Measurements from ENCODE around the gene SPDL1.
A peak's percentile ranks its signal among the peaks of the same experiment; 100 is the strongest.
"Not testable (repeated sequence)": the region's sequence is repeated elsewhere in the genome, so short reads cannot be mapped to it uniquely, and the experiment has no call there.

The SPDL1 gene

DNA sequence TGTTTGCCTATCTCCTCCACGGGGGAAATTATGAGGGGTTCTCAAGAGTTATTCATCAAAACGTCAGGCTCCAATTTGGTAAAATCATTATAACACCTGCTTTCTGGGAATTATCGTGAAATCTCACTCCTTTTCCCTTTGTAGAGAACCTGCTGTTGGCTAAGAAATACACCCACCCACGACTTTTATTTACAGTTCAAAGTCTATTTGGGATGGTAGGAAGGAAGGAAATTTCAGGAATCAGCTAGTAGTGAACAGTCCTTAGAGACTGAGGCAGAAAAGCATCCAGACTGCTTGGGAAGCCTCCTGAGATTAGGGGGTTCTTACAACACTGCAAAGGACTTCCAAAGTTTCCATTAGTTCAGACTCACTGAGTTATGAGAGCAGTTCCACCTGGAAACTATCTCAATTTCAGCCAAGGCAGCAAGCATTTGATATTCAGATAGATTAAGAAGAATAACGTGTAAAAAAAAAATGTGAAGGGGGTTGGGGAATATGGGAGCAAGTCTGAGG is 9.4 kb upstream of the SPDL1 start:
- no peak for DNase-seq (ENCODE audit: low spot score)

DNA sequence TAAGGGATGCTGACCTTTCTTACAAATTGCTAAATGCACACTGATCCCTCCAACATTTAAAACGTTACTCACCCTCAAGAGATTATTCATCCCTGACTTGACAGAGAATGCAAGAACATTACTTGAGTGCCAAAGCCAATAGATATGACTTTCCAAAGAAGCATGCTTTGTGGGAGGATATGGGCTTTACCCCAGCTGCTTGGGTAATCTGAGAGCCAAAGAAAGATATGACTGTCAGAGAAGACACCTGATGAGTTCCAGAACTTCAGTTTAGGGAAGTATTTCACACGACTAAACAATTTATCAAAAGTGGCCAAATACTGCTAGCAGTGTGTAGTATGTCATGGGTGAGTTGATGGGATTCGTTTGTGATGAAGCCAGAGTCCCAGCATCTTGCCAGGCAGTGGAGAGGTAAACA is 7.4 kb upstream of the SPDL1 start:
- DNase-seq (ENCODE audit: low spot score): no peak

DNA sequence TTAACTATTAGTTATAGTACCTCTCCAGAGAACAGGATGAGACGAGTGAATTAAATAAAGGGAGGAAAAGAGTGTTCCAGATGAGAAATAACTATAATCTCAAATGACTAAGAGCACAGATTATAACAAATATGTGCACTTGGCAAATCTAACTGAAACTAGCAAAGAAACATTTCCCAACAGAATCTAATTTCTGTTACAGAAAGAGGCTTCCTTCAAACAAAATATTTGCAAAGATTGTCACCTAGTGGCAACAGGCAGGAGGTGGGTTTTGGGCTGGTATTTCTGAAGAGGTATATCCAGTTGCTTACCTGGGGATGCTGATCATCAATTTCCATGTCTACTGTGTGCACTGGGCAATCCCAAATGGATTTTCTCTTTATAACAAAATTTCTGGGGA is 5.6 kb upstream of the SPDL1 start:
- no peak for DNase-seq (ENCODE audit: low spot score)

DNA sequence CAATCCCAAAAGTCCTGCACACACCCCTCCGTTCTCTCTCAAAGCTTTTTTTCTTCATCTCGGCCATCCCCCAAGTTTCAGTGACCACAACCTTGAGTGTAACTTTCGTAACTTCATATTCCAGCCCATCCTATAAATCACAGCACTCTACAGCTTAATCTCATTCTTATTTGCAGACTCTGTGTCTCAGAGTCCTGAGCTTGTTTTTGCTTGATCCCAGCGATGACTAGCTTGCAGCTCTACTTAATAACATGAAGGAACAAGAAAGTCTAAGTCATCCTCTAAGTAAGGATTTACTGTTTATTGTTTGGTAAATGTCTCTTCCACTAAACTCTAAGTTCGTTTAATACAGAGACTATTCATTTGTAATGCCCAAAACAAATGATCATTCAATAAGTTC is 2.6 kb upstream of the SPDL1 start:
- no peak for DNase-seq (ENCODE audit: low spot score)

- DNase-seq (ENCODE audit: low spot score): peak; percentile 74
Measured at GRCh38 chr5:169581580-169582227, 1.9 kb upstream of the SPDL1 start.

DNA sequence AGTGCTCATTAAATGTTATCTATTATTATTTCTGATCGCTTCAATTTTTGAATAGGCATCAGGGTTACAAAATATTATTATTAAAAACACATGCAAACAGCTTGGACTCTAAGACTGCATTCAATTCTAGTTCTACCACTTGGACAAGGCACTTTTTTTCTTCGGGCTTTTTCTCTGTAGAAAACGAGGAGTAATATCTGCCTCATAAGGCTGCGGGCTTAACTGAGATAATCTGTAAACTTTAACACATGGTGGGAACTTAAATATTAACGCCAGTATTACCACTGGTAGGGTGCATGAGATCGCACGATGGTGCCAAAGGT is 511 bp upstream of the SPDL1 start:
- no peak for DNase-seq (ENCODE audit: low spot score)

- no peak for DNase-seq (ENCODE audit: low spot score)
Measured at GRCh38 chr5:169584998-169585451, 1.5 kb downstream of the SPDL1 start.

GRCh38 chr5:169590602-169591001 is 7.0 kb downstream of the SPDL1 start:
- no peak for DNase-seq (ENCODE audit: low spot score)

DNA sequence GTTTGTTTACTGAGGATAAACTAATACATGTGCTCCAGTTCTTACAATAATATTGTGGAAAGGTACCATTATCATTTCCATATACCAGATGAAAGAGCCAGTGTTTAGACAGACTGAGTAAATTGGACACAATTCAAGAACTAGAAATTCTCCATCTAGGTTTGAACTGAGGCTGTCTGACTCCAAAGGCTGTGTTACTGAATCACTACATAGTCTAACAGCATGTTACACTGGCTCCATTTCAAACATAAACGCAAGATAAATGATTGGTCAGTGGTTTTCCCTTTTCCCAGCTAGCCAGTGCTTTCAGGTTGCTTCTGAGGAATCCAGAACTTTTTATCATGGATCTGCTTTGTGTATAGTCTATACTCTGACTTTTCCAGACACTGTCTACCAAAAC is 8.1 kb downstream of the SPDL1 start:
- DNase-seq (ENCODE audit: low spot score): no peak

DNA sequence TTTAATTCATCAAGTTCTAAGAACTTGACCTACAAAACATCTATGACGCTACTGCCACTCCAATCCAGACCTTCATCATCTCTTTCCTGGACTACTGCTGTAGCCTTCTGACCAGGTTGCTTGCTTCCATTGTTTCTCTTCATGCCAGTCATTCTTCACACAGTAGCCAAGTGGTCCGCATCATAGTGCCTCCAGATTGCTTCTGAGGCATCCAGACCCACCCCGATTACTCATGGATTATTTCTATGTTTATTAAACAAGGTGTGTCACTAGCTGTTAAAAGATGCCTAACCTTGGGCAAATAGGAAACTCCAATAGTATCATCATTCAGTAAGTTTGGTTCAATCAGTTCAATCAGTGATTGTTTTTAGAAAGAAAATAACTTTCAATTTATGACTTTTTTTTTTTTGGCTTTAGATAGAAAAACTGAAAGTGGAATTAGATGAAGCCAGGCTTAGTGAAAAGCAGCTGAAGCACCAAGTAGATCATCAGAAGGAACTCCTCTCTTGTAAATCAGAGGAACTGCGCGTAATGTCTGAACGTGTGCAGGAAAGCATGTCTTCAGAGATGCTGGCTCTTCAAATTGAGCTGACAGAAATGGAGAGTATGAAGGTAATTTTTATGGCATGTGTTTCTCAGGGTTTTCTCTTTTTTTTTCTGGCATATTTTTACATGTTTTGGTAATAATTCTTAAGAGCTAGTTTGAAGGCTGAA is 9.5 kb downstream of the SPDL1 start:
- DNase-seq (ENCODE audit: low spot score): no peak

GRCh38 chr5:169595172-169595820 is 11.7 kb downstream of the SPDL1 start:
- no peak for DNase-seq (ENCODE audit: low spot score)

- no peak for DNase-seq (ENCODE audit: low spot score)
Measured at GRCh38 chr5:169599451-169599850, 15.9 kb downstream of the SPDL1 start.

DNA sequence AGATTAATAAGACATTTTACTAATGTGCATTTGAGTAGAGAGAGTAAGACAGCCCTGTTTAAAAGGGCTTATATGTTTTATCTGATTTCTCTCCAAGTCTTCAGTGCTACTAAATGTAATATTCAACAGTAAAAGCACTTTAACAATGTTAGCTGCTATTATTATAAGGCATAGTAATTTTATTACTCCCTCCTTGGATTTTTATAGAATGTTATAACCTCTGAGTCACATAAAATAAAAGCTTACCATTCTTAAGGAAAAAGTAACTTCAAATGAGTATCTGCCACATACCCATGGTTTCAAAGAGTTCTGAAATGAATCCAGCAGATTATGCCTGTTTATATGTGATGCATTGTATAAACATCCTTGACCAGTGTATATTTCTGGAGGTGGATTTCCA is 19.0 kb downstream of the SPDL1 start:
- DNase-seq (ENCODE audit: low spot score): no peak

DNA sequence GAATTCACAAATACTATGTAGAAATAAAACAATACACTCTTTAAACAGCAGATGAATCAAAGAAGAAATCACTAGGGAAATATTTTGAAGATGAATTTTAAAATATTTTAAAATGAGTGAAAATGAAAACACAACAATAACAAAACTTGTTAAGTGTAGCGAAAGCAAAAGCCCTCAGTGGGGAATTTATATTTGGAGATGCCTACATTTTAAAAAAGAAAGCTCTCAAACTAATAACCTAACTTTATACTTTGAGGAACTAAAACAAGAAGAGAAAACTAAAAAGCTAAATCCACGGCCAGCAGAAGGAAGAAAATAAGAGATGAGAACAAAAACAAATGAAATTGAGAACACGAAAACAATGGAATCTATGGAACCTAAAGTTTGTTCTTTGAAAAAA is 22.7 kb downstream of the SPDL1 start:
- no peak for DNase-seq (ENCODE audit: low spot score)

- no peak for DNase-seq (ENCODE audit: low spot score)
Measured at GRCh38 chr5:169607882-169608281, 24.3 kb downstream of the SPDL1 start.

- DNase-seq (ENCODE audit: low spot score): no peak
Measured at GRCh38 chr5:169609716-169610115, 26.1 kb downstream of the SPDL1 start.

DNA sequence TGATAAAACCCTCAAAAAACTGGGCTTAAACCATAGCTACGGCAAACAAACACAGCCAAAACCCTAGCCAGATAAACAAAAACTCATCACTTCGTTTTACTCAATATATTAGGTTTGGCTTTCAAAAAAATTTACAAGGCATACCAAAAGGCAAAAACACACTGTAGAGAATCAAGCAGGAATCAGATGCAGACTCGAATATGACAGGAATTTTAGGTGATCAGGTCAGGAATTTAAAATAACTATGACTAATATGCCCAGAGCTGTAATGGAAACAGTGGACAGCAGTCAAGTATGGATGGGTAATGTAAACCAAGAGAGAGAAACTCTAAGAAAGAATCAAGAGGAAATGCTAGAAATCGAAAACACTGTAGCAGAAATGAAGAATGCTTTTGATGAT is 27.0 kb downstream of the SPDL1 start:
- no peak for DNase-seq (ENCODE audit: low spot score)

DNA sequence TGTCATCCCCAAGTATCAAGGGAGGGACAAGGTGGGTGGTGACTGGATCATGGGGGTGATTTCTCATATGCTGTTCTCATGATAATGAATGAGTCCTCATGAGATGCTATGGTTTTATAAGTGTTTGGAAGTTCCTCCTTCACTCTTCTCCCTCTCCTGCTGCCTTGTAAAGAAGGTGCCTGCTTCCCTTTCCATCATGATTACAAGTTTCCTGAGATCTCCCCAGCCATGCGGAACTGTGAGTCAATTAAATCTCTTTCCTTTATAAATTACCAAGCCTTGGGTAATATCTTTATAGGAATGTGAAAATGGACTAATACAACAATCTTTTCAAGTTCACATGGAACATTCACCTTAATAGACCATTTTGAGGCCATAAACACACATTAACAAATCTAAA is 32.0 kb downstream of the SPDL1 start:
- no peak for DNase-seq (ENCODE audit: low spot score)

DNA sequence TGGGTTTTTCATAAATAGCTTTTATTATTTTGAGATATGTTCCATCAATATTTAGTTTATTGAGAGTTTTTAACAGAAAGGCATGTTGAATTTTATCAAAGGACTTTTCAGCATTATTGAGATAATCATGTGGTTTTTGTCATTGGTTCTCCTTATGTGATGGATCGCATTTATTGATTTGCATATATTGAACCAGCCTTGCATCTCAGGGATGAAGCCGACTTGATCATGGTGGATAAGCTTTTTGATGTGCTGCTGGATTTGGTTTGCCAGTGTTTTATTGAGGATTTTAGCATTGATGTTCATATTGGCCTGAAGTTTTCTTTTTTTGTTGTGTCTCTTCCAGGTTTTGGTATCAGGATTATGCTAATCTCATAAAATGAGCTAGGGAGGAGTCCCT is 40.7 kb downstream of the SPDL1 start:
- not testable (repeated sequence) for DNase-seq (ENCODE audit: low spot score)

DNA sequence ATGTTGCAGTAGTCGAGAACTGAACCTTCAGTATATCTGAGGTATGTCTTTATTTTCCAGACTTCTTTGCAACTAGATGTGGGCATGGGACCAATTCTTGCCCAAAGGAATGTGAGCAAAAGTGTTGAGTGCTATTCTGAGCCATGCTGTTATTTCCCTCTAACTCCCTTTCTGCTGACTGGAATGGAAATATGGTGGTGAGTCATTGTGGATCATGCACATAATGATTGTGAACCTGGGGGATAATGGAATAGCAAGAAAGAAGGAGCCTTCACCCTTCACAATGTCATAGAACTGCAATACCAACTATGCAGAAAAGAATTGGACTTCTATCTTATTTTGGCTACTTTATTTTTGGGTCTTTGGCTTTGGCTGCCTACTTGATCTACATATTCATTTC is 43.2 kb downstream of the SPDL1 start:
- no peak for DNase-seq (ENCODE audit: low spot score)

DNA sequence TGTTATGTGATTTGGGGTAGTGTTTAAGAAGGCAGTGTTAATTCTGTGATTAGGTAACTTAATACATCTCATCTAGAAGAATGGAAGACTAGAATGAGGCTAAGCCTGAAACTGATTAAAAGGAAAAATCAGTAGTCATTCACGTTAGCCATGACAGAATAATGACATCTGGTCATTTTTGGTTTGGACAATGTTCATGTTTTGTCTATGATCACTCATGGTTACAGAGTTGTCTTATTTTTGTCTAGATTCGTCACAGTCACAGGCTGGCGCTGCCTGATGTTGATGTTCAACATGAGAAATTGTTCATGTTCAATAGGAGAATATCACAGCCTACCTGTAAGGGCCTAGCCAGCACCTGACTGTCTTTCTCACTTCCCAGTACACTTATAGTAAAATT is 44.0 kb downstream of the SPDL1 start:
- DNase-seq (ENCODE audit: low spot score): no peak

- DNase-seq (ENCODE audit: low spot score): no peak
Measured at GRCh38 chr5:169628892-169629291, 45.3 kb downstream of the SPDL1 start.

DNA sequence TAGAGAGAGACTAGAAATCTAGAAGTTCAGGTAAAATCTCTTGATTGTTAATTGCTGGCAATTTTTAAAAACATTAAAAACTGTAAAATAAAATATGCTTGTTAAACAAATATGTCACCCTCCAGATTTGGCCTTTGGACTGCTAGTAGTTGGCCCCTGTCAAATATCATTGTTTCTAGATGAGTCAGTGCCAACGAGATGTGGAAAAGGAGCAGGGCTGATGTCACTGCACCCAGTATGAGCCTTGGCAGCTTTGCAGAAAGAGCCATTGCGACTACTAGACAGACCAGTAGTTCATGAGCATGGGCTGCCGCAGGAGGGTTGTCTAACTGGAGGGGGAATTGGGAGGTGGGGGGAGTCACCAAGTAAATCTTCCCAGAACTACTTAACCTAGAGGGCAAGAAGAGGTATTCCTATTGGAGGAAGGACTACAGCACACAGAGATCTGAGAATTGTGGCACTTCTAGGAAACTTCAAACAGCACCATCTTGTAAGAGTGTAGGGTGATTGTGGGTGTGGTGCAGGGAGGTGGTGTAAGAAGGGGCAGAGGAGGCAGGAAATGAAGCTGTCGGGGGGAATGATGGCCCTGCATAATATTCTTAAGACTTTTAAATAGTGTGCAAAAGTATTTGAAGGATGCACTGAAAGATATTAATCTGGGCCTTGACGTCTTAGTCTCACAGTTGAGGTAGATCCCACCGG is 46.4 kb downstream of the SPDL1 start:
- no peak for DNase-seq (ENCODE audit: low spot score)

Measured in CD4-positive, alpha-beta T cell treated with Interleukin-2 at 100 ng/mL for 4 hours (primary cell).